ENCODE results near the gene ZFP90.

ZFP90 gene

GRCh38 chr16:68607443-68607842 is 68.4 kb downstream of the ZFP90 start:
- no peak for DNase-seq (ENCODE audit: insufficient read length, low spot score)
- no peak for FAIRE-seq
- no peak for TF ChIP-seq CTCF (IDR thresholded peaks at IDR 0.05; ENCODE audit: insufficient read depth, missing control alignments)

- no peak for TF ChIP-seq CTCF (IDR thresholded peaks at IDR 0.05; ENCODE audit: insufficient read depth, missing control alignments)
- no peak for FAIRE-seq
- DNase-seq (ENCODE audit: insufficient read length, low spot score): no peak
Observed at GRCh38 chr16:68608330-68608729, 69.2 kb downstream of the ZFP90 start.

- DNase-seq (ENCODE audit: insufficient read length, low spot score) (no peak), FAIRE-seq (no peak)
- TF ChIP-seq CTCF (IDR thresholded peaks at IDR 0.05; ENCODE audit: insufficient read depth, missing control alignments): no peak
Observed at GRCh38 chr16:68612996-68613395, 73.9 kb downstream of the ZFP90 start.

- no peak for FAIRE-seq
- TF ChIP-seq CTCF (IDR thresholded peaks at IDR 0.05; ENCODE audit: insufficient read depth, missing control alignments): no peak
- no peak for DNase-seq (ENCODE audit: insufficient read length, low spot score)
Observed at GRCh38 chr16:68617734-68618133, 78.6 kb downstream of the ZFP90 start.
